Measurements from ENCODE around the gene ULK2.
A peak's percentile ranks its signal among the peaks of the same experiment; 100 is the strongest.

ULK2 gene

DNA sequence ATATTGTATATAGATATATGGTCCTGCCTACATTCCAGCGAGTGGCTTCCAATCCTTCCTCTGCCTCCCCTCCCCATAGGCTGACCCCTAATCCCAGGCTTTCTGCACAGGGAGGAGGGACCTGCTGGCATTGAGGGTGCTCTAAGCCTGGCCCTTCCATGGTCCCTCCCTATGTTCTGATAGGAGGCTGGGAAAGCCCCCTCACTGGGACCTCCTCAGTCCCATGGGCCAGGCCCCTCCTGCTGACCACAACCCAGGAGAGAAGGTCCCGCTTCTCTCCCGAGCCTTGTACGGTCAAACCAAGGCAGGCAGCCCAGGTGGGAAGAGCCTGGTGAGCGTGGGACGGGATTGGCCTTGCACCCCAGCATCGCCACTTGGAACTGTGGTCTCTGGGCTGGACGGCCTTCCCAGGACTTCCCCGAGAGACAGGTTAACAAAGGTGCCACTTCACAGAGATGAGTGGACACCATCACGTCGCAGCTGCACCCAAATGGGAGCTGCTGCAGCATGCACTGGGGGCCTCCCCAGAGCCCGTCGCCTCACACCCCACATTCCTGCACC lies 120.5 kb downstream of the ULK2 start:
- DNase-seq (ENCODE audit: low spot score): no peak

DNA sequence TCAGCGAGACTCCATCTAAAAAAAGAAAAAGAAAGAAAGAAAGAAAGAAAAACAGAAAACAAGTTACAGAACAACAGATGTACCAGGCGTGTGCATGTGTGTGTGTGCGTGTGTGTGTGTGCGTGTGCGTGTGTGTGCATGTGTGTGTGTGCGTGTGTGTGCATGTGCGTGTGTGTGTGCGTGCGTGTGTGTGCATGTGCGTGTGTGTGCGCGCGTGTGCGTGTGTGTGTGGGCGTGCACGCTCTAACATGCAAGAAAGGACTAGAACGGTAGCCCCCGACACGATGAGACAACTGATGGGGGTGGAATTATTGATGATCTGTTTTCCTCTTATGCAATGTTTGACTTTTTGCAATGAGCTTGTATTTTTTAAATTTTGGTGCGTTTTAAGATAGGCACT lies 121.2 kb downstream of the ULK2 start:
- DNase-seq (ENCODE audit: low spot score): no peak

GRCh38 chr17:19744922-19745757 lies 122.6 kb downstream of the ULK2 start:
- DNase-seq (ENCODE audit: low spot score): peak; percentile 86

GRCh38 chr17:19744492-19744891 lies 123.2 kb downstream of the ULK2 start:
- DNase-seq (ENCODE audit: low spot score): no peak

DNA sequence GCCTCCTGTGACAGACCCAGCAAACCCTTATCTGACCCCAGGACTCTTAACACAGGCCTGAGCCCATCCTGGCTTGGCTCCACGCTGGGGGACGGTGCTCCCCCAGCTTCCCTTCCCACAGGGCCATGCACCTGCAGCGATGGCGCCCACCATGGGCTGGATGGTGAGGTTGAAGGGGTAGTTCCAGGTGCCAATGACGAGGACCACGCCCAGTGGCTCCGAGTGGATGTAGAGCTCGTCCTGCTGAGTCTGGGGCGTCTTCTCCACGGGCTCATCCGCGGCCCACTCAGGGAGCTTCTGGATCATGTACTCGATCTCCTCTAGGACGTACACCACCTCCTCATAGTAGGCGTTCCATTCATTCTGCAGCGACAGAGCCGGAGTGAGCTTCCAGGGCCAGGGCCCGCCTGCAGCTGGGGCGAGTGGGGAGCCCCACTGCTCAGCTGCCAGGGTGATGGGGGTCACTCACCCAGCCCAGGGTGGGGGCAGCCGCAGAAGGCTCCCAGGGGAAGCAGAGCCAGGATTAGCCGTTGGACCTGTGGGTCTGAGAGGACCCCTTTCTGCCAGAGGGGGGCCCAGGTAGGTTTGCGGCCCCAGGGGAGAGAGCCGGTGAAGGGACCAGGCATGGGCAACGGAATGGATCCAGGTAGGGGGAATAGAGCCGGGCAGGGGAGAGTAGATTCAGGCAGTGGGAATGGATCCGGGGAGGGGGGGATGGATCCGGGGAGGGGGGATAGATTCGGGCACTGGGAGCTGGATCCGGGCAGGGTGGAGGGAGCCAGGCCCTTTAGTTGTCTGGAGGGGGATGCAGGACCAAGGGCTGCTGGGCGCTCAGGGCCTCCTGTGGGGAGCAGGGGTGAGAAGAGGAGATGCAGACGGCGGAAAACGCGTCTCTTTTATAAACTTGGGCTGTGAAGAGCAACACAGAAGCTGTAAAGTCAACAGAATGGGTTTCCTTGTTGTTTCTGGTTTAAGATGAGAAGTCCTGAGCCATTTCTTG lies 124.3 kb downstream of the ULK2 start:
- DNase-seq (ENCODE audit: low spot score): no peak

DNA sequence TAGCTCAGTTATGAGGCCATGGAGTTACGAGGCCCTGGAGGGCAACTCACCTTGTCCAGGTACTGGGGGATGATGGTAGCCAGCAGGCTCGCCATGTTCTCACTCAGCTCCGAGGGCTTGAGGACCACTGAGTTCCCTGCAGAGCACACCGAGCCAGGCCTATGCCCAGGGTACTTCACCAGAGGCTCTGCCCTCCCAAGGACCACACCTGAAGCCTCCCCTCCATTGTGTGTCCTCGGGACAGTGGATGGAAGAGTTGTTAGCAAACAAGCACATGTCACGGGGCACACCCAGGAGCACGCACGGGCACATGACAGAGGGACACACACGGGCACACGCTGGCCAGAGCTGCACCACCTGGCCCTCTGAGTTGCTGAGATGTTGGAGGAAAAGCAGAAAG lies 125.2 kb downstream of the ULK2 start:
- no peak for DNase-seq (ENCODE audit: low spot score)

- DNase-seq (ENCODE audit: low spot score): no peak
These were observed 125.8 kb downstream of the ULK2 start for GRCh38 chr17:19741832-19742457.

DNA sequence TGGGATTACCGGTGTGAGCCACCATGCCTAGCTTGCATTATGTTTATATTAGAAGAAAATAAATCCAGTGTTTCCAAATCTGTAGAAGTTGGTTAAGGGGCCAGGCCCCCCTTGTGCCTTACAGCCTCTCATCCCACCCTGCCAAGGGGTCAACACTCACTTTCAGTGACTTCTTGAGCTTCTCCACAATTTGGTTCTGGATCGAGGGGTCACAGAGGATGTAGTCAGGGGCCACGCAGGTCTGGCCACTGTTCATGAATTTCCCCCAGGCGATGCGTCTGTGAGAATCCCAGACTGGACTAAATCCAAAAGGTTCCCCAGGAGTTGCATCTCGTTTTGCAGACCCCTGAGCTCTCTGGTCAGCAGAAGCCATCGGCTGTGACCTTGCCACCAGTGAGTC lies 126.8 kb downstream of the ULK2 start:
- no peak for DNase-seq (ENCODE audit: low spot score)

GRCh38 chr17:19739241-19740201 lies 128.2 kb downstream of the ULK2 start:
- no peak for DNase-seq (ENCODE audit: low spot score)

GRCh38 chr17:19738757-19739156 lies 129.0 kb downstream of the ULK2 start:
- DNase-seq (ENCODE audit: low spot score): no peak

DNA sequence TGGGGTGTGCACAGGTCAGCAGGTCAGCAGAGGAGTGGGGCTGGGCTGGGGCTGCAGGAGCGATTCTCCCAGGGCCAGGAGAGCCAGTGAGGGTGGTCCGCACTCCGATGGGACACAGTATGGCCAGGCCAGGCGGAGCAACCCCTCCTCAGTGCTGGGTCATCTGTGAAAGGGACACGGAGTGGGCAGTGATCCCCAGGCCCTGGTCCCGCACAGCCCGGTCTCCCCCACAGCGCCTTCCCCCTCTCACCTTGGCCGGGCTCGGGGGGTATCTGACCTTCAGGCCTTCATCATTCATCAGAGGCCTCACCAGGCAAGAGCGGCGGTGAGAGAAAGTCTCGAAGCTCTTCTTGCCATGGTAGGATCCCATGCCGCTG lies 129.7 kb downstream of the ULK2 start:
- no peak for DNase-seq (ENCODE audit: low spot score)

- no peak for DNase-seq (ENCODE audit: low spot score)
These were observed 130.2 kb downstream of the ULK2 start for GRCh38 chr17:19737305-19738072.

DNA sequence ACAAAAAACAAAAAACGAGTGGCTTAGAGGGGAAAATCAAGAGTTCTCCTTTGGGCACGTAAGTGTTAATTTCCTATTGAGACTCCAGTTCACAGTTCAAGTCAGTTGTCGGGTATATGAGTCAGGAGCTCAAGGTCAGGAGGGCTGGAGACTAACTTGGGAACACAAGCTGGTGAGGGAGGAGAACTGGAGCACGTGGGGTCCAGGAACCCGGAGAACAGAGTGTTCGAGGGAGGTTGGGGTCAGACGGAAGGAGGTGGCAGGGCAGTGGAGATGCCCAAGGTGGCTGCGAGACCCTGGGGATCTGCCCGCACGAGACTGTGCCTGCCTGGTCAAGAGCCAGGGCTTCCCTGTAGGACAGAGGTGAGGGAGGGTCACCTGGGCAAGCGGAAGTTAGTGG lies 131.7 kb downstream of the ULK2 start:
- DNase-seq (ENCODE audit: low spot score): no peak

DNA sequence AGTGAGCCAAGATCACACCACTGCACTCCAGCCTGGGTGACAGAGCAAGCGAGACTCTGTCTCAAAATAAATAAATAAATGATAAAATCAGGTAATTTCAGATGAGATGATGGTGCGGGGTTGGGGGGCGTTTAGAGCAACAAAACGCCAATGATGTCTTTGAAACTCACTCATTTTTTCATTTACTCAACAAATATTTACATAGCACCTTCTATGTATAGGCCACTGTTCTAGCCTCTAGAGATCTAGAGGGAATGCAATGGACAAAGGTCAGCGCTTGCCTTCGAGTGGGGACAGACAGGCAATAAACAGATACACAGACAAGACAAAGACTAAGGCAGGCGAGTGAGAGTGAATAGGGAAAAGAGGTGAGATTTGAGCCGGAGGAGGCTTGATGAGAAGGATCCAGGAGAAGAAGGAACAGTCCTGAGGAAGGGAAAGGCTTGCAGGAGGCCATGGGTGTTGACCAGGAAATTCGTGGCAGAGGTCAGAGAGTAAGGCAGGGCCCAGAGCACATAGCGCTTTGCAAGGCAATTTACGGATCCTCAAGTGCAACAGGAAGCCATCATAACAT lies 133.7 kb downstream of the ULK2 start:
- no peak for DNase-seq (ENCODE audit: low spot score)

DNA sequence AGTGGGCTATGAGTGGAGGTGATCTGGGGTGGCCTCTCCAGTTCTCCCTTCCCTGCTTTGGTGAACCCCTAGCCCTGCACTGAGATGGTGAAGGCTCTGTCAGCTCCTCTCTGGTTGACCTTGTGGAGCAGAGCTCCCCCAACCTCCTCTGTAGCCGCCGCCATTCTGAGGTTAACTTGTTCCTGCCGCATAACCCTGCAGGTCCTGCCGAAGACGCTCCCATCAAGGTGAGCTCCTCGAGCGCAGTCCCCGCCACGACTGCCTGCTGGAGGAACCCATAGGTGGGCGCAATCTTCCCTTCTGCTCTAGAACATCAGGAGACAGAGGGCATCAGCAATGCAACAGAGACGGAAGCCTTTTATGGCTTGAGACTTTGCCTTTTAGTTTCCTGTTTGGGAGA lies 136.1 kb downstream of the ULK2 start:
- DNase-seq (ENCODE audit: low spot score): no peak

DNA sequence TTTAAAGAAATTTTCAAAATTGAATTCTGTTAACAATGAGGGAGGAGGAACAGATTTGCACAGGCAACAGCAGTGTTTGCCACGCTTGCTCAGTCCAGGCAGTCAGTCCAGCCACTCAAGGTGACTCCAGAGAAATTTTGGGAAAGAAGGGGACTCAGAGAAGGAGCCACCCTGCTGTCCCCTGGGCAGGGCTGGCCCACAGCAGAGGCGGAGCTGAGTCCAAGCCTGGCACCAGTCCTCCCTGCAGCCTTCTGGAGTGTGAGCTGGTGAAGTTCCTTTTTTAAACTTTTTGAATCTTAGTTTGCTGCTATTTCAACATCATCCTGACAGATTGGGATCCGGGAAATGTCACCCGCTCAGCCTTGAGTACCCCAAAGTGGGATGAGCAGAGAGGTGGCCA lies 136.9 kb downstream of the ULK2 start:
- no peak for DNase-seq (ENCODE audit: low spot score)

GRCh38 chr17:19729900-19730299 lies 137.8 kb downstream of the ULK2 start:
- no peak for DNase-seq (ENCODE audit: low spot score)

- DNase-seq (ENCODE audit: low spot score): peak; percentile 90
These were observed 139.6 kb downstream of the ULK2 start for GRCh38 chr17:19728084-19728495.

DNA sequence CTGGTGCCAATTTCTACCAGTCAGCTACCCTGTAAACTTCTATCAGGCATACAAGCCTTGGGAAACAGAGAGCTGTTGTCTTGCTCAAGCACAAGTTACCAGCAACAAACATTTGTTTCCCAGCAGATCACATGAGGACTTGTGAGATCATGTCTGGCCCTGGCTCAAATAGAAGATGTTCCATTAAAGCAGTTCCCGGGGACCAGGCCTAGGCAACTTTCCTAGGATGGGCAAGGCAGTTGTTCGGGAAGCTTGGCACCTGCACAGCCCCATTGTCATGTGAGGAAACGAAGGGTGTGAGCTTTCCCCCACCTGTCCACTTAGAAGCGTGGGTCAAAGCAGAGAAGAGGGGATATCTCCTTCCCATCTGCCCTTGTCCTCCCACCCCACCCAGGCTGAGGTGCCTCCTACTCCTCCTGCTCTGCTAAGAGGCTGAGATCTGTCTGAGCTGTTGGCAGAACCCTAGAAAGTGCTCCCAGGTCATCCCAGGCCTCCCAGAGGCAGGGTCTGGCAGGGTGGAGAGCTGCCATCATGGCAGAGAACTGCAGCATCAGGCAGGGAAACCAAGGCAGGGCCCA lies 140.1 kb downstream of the ULK2 start:
- peak; percentile 97 for DNase-seq (ENCODE audit: low spot score)
